HG02759 (cell line): ENCODE results near the gene MRPS27.

Experiments used
- ATAC-seq: cut with Tn5 transposase; IDR thresholded peaks from one replicate; pipeline ENCODE4 v1.9.1; 2021; ENCODE audit warnings: mild to moderate bottlenecking, moderate library complexity; ENCODE audit not compliant: unreplicated experiment

The MRPS27 gene

DNA sequence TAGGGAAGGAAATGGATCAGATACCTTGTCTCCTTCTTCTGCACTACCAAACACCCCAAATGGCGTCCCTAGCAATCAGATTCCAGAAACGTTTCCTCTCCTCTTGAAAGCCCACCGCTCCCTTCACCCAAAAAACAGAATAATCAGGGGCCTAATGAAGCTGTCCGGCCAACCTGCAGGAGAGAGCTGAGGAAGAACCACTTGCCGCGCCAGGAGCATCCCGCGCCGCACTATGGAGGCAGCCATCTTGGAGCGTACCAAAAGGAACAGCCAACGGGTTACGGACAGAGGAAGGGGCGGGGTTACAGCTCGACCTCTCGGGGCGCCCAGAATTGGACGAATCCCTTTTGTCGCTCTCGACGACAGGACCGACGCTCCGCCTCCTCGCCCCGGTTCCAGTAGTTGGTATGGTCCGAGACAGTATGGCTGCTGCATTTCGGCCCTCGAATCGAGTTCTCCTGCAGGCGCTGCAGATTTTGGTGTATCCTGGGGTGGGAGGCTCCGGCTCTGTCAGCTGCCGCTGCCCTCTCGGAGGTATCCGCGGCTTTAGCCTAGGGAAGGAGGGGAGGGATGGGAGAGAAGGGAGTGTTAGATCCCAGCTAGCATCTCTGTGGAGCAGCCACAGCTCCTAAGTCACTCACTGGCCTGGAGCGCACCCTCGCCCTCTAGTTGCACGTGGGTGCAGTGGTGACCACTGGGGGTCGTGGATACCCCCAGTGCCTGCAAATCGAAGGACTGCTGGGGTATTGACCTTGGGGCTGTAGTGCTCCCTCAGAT, at the start of gene MRPS27, which contains the start of gene PTCD2:
TSS of gene MRPS27 (minus strand) at position 265 of the 777 bp plus-strand sequence. CDS start at position 246, 19 bp downstream.
TSS of gene PTCD2 (plus strand) at position 398 of the 777 bp plus-strand sequence. CDS start at position 408, 10 bp downstream.
- peak; percentile 99 for ATAC-seq

DNA sequence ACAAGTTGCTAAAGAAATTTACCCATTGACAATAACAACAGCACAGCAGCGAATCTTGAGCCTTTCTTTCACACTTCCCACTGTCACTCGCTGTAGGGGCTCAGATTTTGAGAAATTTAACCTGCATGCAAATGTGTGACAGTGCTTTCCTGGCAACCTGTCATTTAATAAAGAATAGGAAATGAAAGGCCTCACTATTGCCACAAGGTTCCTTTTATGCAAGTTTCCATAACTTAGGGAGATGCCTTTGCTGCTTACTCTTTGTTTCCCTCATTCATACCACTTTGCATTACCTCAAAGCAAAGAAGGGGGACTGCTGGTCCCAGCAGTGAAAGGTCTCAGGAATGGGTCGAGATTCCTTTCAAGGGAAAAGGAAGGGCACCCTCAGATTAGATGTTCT, 49.7 kb upstream of the MRPS27 start:
- no peak for ATAC-seq

DNA sequence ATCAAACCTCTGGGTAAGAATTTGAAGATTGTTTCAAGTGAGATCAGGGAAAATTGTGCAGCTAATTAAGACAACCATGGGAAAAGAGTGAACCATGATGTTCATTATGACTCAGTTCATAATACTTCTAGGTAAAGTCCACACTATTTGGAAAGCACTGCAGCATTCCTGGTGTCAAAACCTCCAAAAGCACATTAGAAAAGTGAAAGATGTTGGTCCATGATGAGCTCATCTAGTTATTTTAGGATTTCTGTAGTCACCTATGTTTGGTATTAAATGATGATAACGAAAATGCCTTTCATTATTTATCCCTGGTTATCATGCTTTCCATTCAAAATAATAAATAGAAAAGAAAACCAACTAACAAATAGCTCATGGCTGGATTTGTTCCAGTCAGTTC, 49.3 kb upstream of the MRPS27 start:
- ATAC-seq: no peak

DNA sequence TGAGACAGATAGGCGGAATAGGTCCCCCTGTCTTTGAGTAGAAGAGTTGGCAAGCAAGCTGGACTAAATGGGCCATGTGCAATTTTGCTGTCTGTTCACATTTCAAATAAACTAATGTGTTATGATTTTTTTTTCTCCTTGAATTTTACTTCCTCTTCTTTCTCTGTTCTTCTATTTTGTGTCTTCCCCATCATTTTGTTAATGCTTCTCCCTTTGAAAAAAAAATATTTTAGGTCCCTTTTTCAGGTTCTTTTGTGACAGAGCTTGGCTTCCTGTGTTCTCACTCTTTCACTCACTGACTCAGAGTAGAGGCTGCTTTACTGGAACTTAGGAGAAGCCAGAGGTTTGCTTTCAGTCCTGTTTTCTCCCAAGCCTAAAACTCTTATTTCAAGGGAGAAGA, 48.2 kb upstream of the MRPS27 start:
- no peak for ATAC-seq

DNA sequence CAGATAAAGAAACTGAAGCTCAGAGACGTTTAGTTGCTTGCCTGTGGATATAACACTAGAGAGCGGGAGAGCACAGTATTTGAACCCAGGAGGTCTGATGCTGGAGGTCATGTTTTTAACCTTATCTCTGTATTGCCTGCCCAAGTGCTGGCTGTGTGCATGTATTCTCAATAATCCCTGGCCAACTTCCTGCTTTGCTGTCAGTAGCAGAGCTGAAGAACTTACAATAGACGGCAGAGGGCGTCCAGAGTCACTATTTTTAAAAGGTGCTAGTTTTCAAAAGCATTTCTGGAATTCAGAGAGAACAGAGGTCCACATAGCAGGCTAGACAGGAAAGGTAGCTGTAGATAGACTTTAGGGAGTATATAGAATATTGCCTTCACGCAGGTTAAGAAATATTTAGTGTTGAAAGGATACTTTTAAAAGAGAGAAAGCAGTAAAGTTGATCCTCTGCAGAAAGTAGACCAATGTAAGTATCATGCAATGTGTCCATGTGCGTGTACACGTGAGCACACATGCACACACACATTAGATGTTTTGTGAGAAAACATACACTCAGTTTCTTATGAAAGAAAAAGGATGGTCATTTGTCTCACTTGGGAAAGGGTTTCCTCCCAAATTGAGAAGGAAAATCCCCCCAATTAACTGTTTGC, 46.4 kb upstream of the MRPS27 start:
- peak; percentile 76 for ATAC-seq

DNA sequence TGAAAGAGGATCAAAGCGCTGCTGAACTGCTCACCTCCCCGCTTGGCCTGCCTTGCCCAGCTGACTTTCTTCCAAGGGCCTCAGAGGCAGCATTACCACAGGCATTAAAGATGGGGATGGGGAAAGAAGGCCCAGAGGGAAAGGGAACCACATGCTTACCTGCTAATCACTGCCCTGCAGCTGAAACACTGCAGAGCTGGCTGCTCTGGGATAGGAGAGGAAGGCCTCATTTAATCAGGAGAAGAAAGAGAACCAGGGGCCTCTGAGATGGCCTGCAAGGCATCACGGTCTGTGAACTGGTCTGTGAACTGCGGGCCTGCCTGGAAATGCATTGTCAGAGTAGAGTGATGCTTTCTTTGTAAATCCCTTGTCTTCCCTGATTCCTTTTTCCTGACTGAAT, 44.9 kb upstream of the MRPS27 start:
- ATAC-seq: no peak

GRCh38 chr5:72364171-72364570, 44.1 kb upstream of the MRPS27 start:
- ATAC-seq: no peak

GRCh38 chr5:72363166-72363802, 43.2 kb upstream of the MRPS27 start:
- ATAC-seq: no peak

DNA sequence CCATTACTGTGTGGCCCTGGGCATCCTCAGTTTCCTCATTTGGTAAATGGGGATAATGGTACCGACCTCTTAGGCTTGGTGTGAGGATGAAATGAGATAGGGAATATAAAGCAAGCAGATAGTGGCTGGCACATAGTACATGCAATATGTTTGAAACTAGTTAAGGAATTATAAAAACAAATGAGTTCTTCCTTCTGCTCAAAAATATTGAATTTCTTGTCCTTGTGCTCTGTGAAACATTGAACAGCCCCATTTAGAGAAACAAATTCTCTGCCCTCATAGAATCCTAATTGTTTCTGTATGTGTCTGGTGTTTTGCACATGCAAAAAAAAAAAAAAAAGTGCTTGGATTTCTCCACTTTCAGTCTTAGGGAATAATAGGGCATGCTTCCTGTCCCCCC, 39.8 kb upstream of the MRPS27 start:
- ATAC-seq: no peak

- no peak for ATAC-seq
These were observed 38.9 kb upstream of the MRPS27 start for GRCh38 chr5:72358925-72359324.

DNA sequence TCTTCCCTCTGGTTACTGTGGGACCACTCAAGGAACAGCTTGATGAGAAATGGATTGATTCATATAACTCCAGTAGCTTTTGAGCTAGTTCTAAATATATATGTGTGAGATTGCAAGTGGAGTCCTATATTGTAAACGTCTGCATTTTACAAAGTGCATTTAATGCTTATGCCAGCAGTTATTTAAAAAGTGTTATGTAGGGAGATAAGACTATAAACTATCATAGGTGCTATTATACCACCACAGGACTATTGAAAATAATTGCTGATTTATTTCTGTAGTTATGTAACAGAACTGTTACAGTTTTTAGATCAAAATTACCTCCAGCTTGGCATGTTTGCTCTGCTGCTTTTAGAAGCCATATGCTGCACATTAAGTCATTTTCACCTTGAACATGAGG, 36.3 kb upstream of the MRPS27 start:
- ATAC-seq: no peak

GRCh38 chr5:72355706-72356299, 35.8 kb upstream of the MRPS27 start:
- no peak for ATAC-seq

- ATAC-seq: no peak
These were observed 33.0 kb upstream of the MRPS27 start for GRCh38 chr5:72353046-72353445.

DNA sequence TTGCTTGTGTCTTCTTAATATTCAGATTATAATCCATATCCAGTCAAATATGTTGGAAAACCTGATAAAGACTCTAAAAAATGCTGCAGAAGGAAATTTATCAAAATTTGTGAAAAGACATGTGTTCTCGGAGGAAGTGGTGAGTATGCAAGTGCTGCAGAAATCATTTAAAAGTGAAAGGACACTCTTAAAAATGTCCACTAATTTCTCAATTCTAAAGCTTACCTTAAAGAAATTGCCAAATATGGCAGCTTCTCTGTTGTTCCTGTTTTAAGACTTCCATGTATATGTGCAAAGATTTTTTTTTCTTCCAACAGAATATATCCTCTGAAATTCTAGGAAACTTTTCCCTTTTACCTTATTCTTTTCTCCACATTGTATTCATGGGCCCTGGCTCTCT, 32.6 kb upstream of the MRPS27 start:
- no peak for ATAC-seq

DNA sequence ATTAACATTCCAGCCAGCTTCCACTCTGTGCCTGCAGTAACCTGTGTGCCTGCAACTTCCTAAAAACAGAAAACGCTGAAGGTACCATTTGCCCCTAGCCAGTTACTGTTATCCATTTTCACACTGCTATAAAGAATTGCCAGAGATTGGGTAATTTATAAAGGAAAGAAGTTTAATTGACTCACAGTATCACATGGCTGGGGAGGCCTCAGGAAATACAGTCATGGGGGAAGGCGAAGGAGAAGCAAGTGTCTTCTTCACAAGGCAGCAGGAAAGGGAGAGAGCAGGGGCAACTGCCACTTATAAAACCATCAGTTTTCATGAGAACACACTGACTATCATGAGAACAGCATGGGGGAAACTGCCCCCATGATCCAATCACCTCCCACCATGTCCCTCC, 31.3 kb upstream of the MRPS27 start:
- ATAC-seq: no peak

GRCh38 chr5:72347801-72348308, 27.8 kb upstream of the MRPS27 start:
- ATAC-seq: no peak

DNA sequence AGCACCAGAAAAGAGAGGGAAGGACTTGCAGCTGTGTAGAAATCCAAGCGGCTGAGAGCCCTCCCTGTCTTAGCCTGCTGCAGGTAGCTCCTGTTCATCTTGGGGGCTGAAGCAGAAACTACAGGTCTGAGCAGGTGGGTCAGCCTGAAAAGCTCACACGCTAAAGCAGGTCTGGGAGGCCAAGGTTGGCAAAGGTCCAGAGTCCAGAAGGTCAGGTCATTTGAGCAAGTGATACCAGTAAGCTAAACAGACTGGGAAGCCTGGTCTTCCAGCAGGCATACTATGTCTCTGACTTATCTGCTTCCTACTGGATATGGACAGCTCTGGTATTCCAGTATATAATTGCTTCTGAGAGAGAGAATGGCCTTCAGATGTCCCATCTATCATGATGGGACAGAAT, 26.4 kb upstream of the MRPS27 start:
- ATAC-seq: no peak

GRCh38 chr5:72338689-72339209, 18.7 kb upstream of the MRPS27 start:
- ATAC-seq: no peak

DNA sequence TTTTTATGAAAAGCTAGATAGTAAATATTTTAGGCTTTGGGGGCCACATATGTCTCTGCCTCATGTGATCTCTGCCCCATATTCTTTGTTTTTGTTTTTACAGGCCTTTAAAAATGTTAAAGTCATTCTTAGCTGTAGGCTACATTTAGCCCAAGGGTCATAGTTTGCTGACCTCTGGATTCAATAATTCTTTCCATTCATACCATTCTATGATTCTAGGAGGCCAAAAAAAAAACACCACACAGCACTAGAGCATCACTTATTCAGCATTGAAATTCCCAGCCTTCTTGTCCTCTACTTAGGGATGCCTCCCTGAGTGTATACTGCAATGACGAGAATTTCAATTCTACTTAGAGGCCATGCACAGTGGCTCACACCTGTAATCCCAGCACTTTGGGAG, 17.1 kb upstream of the MRPS27 start:
- ATAC-seq: no peak

- no peak for ATAC-seq
These were observed 10.7 kb upstream of the MRPS27 start for GRCh38 chr5:72330712-72331111.

- no peak for ATAC-seq
These were observed 8.1 kb upstream of the MRPS27 start for GRCh38 chr5:72328172-72328571.
